Kidney (tissue), 14 donors: Measurements from ENCODE around the gene L3MBTL3. TPM values are rescaled to one million over a fixed set of nuclear protein-coding genes. Genes with fewer than 3 reads are reported as not detected.
A peak's percentile ranks its signal among the peaks of the same experiment; 100 is the strongest.

Source experiments
- DNase-seq, 5 donors: peaks; one replicate each; pipeline ENCODE4 v3.0.0-alpha.2; 2013 to 2020
- FAIRE-seq: peaks from 2 replicates; lab custom pipeline; 2012; peaks lifted over from hg19 to GRCh38; lab: Jason Lieb, UNC
- H3K27ac ChIP-seq, 2 donors: one replicate each; pipeline ENCODE4 v1.7.0; 2013; ENCODE audit warnings: low read depth in 2 of 2, low read length in 2 of 2, inconsistent platforms in 1 of 2
- H3K27me3 ChIP-seq: one replicate; pipeline ENCODE4 v1.7.1; 2013; ENCODE audit warnings: low read length, inconsistent platforms; ENCODE audit not compliant: control insufficient read depth, insufficient read depth
- H3K36me3 ChIP-seq, 3 donors: one replicate each; pipeline versions ENCODE4 v1.7.0 to v1.7.1; 2013; ENCODE audit warnings: low read length in 3 of 3, control low read depth in 1 of 3, inconsistent platforms in 1 of 3; ENCODE audit not compliant: insufficient read depth in 3 of 3, control insufficient read depth in 2 of 3
- H3K4me1 ChIP-seq, 3 donors: one replicate each; pipeline versions ENCODE4 v1.7.0 to v1.7.1; 2013; ENCODE audit warnings: low read length in 3 of 3, inconsistent platforms in 1 of 3, low read depth in 1 of 3; ENCODE audit not compliant: control insufficient read depth in 2 of 3, insufficient read depth in 2 of 3
- H3K4me3 ChIP-seq, 3 donors: one replicate each; pipeline versions ENCODE4 v1.7.0 to v1.8.1; 2013; ENCODE audit warnings: low read length in 3 of 3, control low read depth in 1 of 3, inconsistent platforms in 1 of 3
- H3K9ac ChIP-seq, 3 donors: one replicate each; pipeline versions ENCODE4 v1.7.0 to v1.7.1; 2013; ENCODE audit warnings: low read length in 3 of 3, control low read depth in 1 of 3, inconsistent platforms in 1 of 3
- H3K9me3 ChIP-seq, 3 donors: one replicate each; pipeline versions ENCODE4 v1.7.0 to v1.7.1; 2013; ENCODE audit warnings: low read length in 3 of 3, control low read depth in 1 of 3, inconsistent platforms in 1 of 3; ENCODE audit not compliant: control insufficient read depth in 2 of 3, insufficient read depth in 1 of 3
- intact Hi-C: fragments of 100-400 bp; cut with DNase I; formaldehyde crosslinking; loops from one replicate; pipeline ENCODE4 v1.11.1; 2022
- polyA plus RNA-seq: library from polyadenylated mRNA; stranded (reverse); fragments of 350-450 nt; fragmentation: Illumina TruSeq; extraction: RNeasy Lipid Tissue Mini Kit (QIAGEN cat#74804); gene quantifications from one replicate; pipeline ENCODE4 v1.2.3, GENCODE V29; 2014; ENCODE audit warnings: low read depth, low replicate concordance; ENCODE audit not compliant: insufficient read depth
- total RNA-seq: library from RNA; stranded (reverse); fragmentation: NEBNext Ultra II Directional; extraction: Animal tissue kit (Norgen Biotek cat#: 25700); gene quantifications from one replicate; pipeline ENCODE4 v1.2.1, GENCODE V29; 2021
- TF ChIP-seq, protein P1 (sequence below): IDR thresholded peaks from 3 replicates; pipeline ENCODE4 v1.5.1; 2012; ENCODE audit warnings: mild to moderate bottlenecking, moderate library complexity, borderline replicate concordance; ENCODE audit not compliant: insufficient read depth; ENCODE audit errors: extremely low read depth
- donor health status: control.
- donor health status: control.
- donor health status: control.
- donor health status: control.
- donor health status: control.
- donor health status: DM: yes; HTN: yes; CAD: no.
- donor health status: Normal renal cell carcinoma (clear cell type).

The L3MBTL3 gene
- total and polyA plus RNA-seq, 2 donors from 2014 or later, result 4.3 to 13.0 TPM

DNA sequence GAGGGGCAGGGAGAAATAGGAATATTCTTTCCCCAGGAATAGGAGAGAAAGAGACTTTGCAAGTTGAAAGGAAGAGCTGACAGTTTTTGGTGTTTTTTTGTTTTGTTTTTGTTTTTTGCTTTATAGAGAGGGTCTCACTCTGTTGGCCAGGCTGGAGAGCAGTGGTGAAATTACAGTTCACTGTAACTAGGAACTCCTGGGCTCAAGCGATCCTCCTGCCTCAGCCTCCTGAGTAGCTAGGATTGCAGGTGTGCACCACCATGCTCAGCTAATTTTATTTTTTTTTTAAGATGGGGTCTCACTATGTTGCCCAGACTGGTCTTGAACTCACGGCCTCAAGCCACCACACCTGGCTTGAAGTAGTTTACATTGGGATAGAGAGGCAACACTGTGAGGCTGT is 8.0 kb upstream of the L3MBTL3 start:
- Histone ChIP-seq H3K9ac (no peak overlapping the region), H3K4me3 (no peak overlapping the region), H3K27ac (no peak overlapping the region), H3K9me3 (no peaks in the 10 kb centered on the region), H3K4me1 (no peaks in the 10 kb centered on the region), H3K27me3 (no peaks in the 10 kb centered on the region), H3K36me3 (no peaks in the 10 kb centered on the region)
- FAIRE-seq (no peak), DNase-seq (no peak)
- intact Hi-C loops, result no loop called here
- TF ChIP-seq, protein P1, sequence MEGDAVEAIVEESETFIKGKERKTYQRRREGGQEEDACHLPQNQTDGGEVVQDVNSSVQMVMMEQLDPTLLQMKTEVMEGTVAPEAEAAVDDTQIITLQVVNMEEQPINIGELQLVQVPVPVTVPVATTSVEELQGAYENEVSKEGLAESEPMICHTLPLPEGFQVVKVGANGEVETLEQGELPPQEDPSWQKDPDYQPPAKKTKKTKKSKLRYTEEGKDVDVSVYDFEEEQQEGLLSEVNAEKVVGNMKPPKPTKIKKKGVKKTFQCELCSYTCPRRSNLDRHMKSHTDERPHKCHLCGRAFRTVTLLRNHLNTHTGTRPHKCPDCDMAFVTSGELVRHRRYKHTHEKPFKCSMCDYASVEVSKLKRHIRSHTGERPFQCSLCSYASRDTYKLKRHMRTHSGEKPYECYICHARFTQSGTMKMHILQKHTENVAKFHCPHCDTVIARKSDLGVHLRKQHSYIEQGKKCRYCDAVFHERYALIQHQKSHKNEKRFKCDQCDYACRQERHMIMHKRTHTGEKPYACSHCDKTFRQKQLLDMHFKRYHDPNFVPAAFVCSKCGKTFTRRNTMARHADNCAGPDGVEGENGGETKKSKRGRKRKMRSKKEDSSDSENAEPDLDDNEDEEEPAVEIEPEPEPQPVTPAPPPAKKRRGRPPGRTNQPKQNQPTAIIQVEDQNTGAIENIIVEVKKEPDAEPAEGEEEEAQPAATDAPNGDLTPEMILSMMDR, result no peak

DNA sequence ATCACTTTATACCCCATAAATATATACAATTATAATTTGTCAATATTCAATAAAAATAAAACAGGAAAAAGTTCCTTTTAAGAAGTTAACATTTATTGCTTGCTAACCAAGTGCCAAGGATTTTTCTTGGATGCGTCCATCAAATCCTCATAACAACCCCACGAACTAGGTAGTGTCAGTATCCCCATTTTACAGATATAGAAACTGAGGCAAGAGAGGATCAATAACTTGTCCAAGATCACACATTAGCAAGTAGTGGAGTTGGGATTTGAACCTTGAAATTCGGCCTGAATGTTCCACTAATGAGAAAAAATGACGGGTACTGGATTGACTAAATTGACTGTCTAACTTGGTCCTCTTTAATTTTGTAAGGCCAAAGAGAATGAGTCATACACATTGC is 5.7 kb upstream of the L3MBTL3 start:
- no peak for FAIRE-seq

DNA sequence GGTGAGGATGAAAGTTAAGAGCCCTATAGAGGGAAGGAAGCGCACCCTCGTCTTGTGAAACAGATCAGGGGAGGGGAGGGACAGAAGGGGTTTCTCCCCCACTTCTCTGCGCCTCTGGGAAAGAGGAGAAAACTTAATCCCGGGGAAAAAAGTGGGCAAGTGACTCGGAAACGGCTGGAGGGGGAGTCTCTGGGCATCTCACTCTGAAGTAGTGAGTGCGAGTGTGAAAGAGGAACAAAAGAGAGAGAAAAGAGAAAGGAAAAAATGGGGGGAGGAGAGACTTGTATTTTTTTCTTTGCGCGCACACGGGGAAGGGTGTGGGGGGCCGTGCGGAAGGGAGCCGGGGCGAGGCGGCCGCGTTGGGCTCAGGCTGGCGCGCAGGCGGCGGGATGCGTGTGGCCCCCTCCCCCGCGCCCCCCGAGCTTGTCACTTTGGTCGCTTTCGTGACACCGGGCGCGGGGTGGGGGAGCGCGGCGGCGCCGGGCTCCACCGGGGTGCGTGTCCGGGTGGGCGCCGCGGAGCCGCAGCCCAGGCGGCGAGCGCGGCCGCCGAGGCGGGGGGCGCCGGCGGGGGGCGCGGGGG is 454 bp downstream of the L3MBTL3 start:
- TF ChIP-seq, protein P1, result no peak
- FAIRE-seq (no peak), DNase-seq (peak in 3 of 5 donors; percentile 60 to 73 (median 63))
- no peaks in the 10 kb centered on the region for H3K27me3 ChIP-seq
- H3K36me3 ChIP-seq, result no peaks in the 10 kb centered on the region
- peaks cover 2 to 4% (median 3%) of the 10 kb centered on the region in 3 donors for H3K4me1 ChIP-seq
- H3K27ac ChIP-seq, result peak overlapping the region in 1 of 2 donors; percentile 77
- peak overlapping the region; percentile 87 to 94 (median 92) for H3K4me3 ChIP-seq
- H3K9ac ChIP-seq, result peak overlapping the region; percentile 84 to 95 (median 90)
- intact Hi-C loops, result no loop called here
- no peaks in the 10 kb centered on the region for H3K9me3 ChIP-seq

More for the DNA sequence above, 5.7 kb upstream of the L3MBTL3 start:
- no peak overlapping the region for H3K27ac ChIP-seq
- DNase-seq, result no peak
- H3K27me3 ChIP-seq, result no peaks in the 10 kb centered on the region
- intact Hi-C loops, result no loop called here
- H3K36me3 ChIP-seq, result no peaks in the 10 kb centered on the region
- H3K9ac ChIP-seq, result no peak overlapping the region
- no peaks in the 10 kb centered on the region for H3K4me1 ChIP-seq
- no peak overlapping the region for H3K4me3 ChIP-seq
- no peaks in the 10 kb centered on the region for H3K9me3 ChIP-seq
- TF ChIP-seq, protein P1, result no peak
